Activated naive CD8-positive, alpha-beta T cell treated with anti-CD3 and anti-CD28 coated beads, Interleukin-2, amount 50 U/mL, for 16 hours (primary cell): ENCODE measurements around the gene ASCL5.

ENCODE experiments used
- DNase-seq: peaks from one replicate; pipeline ENCODE4 v3.0.0-alpha.2; 2020; ENCODE audit warnings: low read depth, low spot score

The ASCL5 gene

GRCh38 chr1:201136355-201137023 is 9.5 kb upstream of the ASCL5 start:
- DNase-seq: no peak

GRCh38 chr1:201134405-201134804 is 7.4 kb upstream of the ASCL5 start:
- no peak for DNase-seq

DNA sequence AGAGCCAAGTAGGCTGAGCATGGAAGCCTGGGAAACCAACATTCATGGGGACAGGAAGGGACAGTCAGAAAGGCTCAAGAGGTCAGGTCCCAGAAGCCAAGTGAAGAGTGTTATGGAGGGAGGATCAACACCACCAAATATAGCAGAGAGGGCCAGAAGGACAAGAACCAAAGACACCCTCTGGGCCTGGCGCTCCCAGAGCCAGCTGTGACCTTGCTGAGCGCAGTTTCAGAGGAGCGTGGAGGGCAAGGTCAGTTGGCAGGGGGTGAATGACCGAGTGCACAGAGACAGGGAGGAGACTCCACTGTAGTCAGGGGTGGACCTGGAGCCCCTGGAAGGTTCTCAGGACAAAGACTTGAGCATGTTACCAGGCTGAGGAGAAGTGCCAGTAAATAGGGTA is 4.4 kb upstream of the ASCL5 start:
- no peak for DNase-seq

- no peak for DNase-seq
These were observed 2.0 kb upstream of the ASCL5 start for GRCh38 chr1:201128962-201129361.

GRCh38 chr1:201128476-201128875 is 1.5 kb upstream of the ASCL5 start:
- no peak for DNase-seq

DNA sequence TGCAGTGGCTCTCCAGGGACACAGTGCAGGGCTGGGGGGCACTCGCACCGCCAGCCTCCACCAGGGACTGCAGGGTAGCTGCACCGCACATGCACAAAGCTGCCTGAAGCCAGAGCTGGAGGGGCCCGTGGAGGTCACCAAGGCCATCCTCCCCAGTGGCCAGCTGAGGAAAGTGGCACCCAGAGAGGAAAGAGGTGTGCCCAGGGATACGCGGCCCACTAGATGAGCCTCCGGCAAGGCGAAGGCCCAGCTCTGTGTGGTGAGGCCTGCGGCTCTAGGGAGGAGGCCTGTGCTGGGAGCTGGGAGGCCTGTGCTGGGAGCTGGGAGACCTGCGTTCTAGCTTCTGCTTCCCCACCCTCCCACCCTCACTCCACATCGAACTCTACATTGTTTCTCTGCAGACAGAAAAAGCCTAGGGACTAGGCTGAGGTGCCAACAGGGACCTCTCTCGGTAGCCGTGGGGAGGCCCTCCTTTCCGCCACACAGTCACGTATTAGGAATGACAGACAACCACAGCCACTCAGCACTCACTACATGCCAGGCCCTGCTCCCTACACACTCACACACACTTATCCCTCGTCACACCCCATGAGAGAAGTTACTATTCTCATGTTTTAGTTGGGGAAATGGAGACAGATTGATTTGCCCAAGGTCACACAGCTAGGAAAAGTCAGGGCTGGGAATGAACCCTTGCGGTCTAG is 921 bp upstream of the ASCL5 start:
- no peak for DNase-seq

DNA sequence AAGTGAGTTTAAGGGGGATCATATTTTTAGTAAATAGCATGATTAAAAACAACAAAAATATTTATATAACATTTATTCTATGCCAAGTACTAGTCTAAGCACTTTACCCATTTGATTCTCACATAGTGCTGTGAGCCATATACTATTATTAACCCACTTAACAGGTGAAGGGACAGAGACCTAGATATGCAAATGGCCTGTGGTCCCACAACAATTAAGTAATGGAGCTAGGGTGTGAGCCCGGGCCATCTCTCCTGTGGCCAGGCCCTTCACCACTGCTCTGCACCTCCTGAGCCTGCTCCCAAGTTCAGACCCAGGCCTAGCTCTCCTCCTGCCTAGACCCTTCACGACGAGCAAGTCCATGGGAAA is 537 bp downstream of the ASCL5 start:
- DNase-seq: no peak

- DNase-seq: no peak
These were observed 1.2 kb downstream of the ASCL5 start for GRCh38 chr1:201125800-201126199.

DNA sequence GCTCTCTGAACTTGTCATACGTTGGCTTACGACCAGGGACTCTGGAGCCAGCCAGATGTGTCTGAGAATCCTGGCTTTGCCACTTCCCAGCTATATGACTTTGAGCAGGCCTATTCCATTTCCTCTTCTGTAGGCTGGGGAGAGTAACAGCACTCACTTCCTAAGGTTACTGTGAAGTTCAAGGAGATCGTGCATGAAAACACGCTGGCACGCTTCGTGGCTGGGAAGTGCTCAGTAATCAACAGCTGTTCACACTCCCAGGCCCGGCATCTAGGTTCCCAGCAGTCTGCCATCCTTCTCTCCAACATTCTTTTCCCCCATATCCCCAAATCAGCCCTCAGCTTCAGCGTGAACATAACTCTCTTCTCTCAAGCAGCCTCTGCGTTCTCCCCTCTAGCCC is 2.0 kb downstream of the ASCL5 start:
- no peak for DNase-seq

- DNase-seq: no peak
These were observed 3.1 kb downstream of the ASCL5 start for GRCh38 chr1:201123866-201124265.

- no peak for DNase-seq
These were observed 4.5 kb downstream of the ASCL5 start for GRCh38 chr1:201122321-201122957.

DNA sequence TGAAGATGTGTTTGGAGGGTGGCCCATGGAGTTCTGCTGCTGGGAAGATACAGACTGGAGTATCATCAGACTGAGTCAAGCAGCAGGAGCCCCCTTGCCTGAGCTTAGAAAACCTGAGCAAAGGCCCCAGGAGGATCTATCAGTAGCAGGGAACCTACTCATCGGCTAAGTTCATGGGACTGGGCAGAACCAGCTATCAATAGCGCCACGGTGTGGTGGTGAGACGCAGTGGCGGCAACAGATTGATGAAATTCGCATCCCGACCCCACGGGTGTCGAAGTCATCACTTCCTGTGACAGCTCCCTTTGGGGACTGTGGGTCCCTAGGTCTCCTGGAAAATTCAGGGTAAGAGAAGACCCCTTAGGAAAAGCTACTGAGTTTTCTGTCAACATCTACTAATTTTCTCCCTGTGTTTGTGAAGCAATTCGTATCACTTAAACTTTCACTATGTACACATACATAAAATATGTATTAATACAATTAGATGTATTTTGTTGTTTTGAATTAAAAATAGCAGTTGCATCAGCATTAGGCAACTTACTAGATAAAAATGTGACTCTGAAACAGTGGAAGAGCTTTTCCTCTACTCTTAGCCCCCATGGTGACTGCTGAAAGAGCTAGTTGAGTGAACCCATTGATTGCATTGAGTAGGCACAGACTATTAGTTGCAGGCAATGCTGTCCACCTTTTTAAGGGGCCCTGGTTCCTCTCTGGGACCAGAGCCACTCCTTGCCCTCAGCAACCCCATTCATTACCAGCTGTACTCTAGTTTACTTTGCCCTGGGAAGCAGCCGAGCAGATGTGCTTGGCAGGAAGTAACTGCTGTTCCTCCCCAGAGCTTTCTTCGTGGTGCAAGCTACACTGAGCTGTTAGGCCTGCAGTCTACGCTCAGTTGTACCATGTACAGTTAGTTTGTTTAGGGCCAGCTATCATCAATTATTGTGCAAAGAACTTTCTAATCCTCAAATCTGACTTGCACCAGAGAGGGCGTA is 7.5 kb downstream of the ASCL5 start:
- DNase-seq: no peak

- DNase-seq: no peak
These were observed 10.9 kb downstream of the ASCL5 start for GRCh38 chr1:201116091-201116490.

- DNase-seq: no peak
These were observed 11.5 kb downstream of the ASCL5 start for GRCh38 chr1:201115390-201115937.

- peak; percentile 40 for DNase-seq
These were observed 12.5 kb downstream of the ASCL5 start for GRCh38 chr1:201114245-201115131.

GRCh38 chr1:201113451-201114244 is 13.3 kb downstream of the ASCL5 start:
- no peak for DNase-seq

GRCh38 chr1:201112926-201113325 is 14.1 kb downstream of the ASCL5 start:
- no peak for DNase-seq

DNA sequence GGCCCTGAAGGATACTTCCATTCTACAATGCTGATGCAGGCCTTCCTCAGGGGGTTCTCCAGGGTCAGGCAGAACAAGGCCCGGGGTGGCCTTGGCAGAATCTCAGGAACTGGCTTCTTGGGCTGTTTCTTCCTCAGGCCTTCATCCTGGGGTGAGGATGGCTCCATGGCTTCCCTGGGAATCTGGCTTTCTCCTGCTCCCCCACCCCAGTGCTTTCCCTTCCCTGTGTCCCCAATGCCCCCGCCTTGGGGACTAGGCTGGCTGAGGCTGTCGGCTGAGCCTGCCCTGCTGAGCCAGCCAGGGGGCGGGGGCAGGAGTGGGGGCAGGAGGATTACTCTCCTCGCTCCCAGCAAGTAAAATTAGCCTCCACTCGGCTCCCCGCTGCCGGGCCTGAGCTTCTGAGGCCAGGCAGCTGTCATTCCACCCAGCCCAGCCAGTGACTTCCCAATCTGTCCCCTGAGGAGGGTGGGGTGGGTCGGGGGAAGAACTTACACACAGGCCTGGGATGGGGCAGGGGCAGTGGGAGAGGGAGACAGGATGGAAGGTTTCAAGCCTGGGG is 14.7 kb downstream of the ASCL5 start, which contains the start of gene CACNA1S:
CACNA1S (minus strand) TSS at position 254 of the 559 bp plus-strand sequence; CDS start at position 167, 87 bp downstream.
- no peak for DNase-seq

DNA sequence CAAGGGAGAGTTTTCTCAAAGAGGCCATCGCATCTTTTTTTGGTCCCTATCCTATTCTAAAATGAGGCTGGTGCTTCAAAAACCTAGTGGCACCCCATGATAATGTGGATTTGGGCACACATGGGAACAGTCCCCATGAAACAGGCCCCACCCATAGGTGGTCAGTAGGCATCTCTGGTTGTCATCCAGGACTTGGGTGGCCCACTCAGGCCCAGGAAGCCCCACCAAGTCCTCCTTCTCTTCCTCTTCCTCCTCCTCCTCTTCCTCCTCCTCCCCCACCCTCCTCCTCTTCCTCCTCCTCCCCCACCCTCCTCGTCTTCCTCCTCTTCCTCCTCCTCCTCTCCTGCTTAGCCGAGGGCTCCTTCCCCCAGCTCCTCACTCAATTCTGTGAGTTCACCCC is 15.3 kb downstream of the ASCL5 start:
- no peak for DNase-seq
